Mesendoderm (in vitro differentiated cells): ENCODE measurements around the gene HINFP.

Experiments
- DNase-seq: peaks from one replicate; pipeline ENCODE4 v3.0.0; 2013
- H2AK5ac ChIP-seq: 2 replicates; pipeline ENCODE4 v1.6.1; 2013; ENCODE audit warnings: low read length, inconsistent platforms
- H2BK120ac ChIP-seq: 2 replicates; pipeline ENCODE4 v1.6.1; 2013; ENCODE audit warnings: low read depth, mild to moderate bottlenecking, low read length, moderate library complexity, mixed read lengths
- H2BK15ac ChIP-seq: replicated peaks from 2 replicates; pipeline ENCODE4 v1.6.1; 2013; ENCODE audit warnings: low read depth, mild to moderate bottlenecking, moderate library complexity
- H2BK5ac ChIP-seq: 2 replicates; pipeline ENCODE4 v1.6.1; 2013; ENCODE audit warnings: low read length, inconsistent platforms
- H3K18ac ChIP-seq: 2 replicates; pipeline ENCODE4 v1.6.1; 2013; ENCODE audit warnings: mild to moderate bottlenecking, low read length, mixed read lengths
- H3K23ac ChIP-seq: one replicate; pipeline ENCODE4 v1.6.1; 2013; ENCODE audit warnings: low read length
- H3K27ac ChIP-seq: 2 replicates; pipeline ENCODE4 v1.5.1; 2013; ENCODE audit warnings: low read depth, mild to moderate bottlenecking, inconsistent platforms, low read length, moderate library complexity
- H3K27me3 ChIP-seq: 2 replicates; pipeline ENCODE4 v1.6.1; 2013; ENCODE audit warnings: low read length, control low read depth, mild to moderate bottlenecking, inconsistent platforms; ENCODE audit not compliant: insufficient read depth, poor library complexity
- H3K36me3 ChIP-seq: 2 replicates; pipeline ENCODE4 v1.6.1; 2013; ENCODE audit warnings: low read length, inconsistent platforms; ENCODE audit not compliant: control insufficient read depth, insufficient read depth
- H3K4ac ChIP-seq: one replicate; pipeline ENCODE4 v1.6.1; 2013; ENCODE audit warnings: low read depth, mild to moderate bottlenecking, low read length, moderate library complexity
- H3K4me1 ChIP-seq: 2 replicates; pipeline ENCODE4 v1.6.1; 2013; ENCODE audit warnings: low read depth, low read length, inconsistent platforms; ENCODE audit not compliant: control insufficient read depth
- H3K4me2 ChIP-seq: 2 replicates; pipeline ENCODE4 v1.6.1; 2013; ENCODE audit warnings: low read length
- H3K4me3 ChIP-seq: 2 replicates; pipeline ENCODE4 v1.5.1; 2013; ENCODE audit warnings: mild to moderate bottlenecking, low read length
- H3K56ac ChIP-seq: one replicate; pipeline ENCODE4 v1.6.1; 2013; ENCODE audit warnings: low read length
- H3K79me1 ChIP-seq: 2 replicates; pipeline ENCODE4 v1.6.1; 2013; ENCODE audit warnings: low read length, inconsistent platforms
- H3K79me2 ChIP-seq: 2 replicates; pipeline ENCODE4 v1.6.1; 2013; ENCODE audit warnings: mild to moderate bottlenecking, low read length; ENCODE audit not compliant: control insufficient read depth, insufficient read depth
- H3K9ac ChIP-seq: 2 replicates; pipeline ENCODE4 v1.6.1; 2013; ENCODE audit warnings: low read length, inconsistent platforms
- H4K5ac ChIP-seq: one replicate; pipeline ENCODE4 v1.6.1; 2013; ENCODE audit warnings: low read length
- H4K8ac ChIP-seq: one replicate; pipeline ENCODE4 v1.6.1; 2013; ENCODE audit warnings: low read depth, mild to moderate bottlenecking, control low read depth, low read length, moderate library complexity
- WGBS: extraction: QIAGEN DNeasy Blood & Tissue Kit; methylation state at CpG from one replicate; pipeline ENCODE4 v1.1.7; 2013; ENCODE audit warnings: low lambda C conversion rate, missing lambda C conversion rate; ENCODE audit not compliant: insufficient coverage; ENCODE audit errors: extremely low coverage; 5-methylcytosine and 5-hydroxymethylcytosine counted together

The HINFP gene

DNA sequence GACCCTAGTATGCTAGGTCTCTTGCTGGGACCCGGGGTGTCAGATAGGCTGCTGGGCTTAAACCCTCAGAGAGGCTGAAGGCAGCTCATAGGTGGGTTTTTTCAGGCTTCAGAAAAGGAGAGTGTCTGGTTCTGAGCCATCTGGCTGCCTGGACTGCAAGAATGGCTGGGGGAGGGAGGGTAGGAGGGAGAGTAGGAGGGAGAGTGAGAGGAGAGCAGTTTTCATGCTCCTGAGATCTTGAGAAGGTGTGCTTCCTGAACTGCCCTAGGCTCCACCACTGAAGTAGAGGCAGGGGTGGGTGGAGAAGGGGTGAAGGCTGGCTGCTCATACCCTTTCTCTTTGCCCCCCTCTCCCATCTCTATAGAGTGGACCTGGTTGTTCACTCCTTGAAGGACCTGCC, 32.1 kb upstream of the HINFP start:
- DNase-seq: no peak
- Histone ChIP-seq H3K9ac (no peak overlapping the region), H3K36me3 (peaks cover 6% of the 10 kb centered on the region)

DNA sequence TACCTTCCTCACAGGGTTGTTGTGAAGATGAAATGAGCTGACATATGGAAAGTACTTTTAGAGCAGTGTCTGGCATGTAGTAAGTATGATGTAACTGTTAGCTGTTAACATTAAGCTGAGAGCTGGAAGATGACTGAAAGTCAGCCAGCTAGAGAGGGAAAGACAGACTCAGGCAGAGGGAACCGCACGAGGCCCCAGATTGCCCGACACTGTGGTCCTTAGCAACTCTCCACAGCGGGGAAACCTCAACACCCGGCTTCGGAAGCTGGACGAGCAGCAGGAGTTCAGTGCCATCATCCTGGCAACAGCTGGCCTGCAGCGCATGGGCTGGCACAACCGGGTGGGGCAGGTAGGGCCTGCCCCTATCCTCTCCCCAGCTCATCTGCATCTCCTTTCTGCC, 30.2 kb upstream of the HINFP start:
- DNase-seq: no peak
- no CpG with 5 or more reads among the region's 9 CpGs for WGBS

More for the DNA sequence above, 32.1 kb upstream of the HINFP start:
- Histone ChIP-seq H2BK5ac (no peak overlapping the region), H3K18ac (no peak overlapping the region), H3K27me3 (no peaks in the 10 kb centered on the region), H3K79me2 (peaks cover 28% of the 10 kb centered on the region), H2AK5ac (no peak overlapping the region), H3K23ac (no peak overlapping the region), H3K4me1 (peaks cover 8% of the 10 kb centered on the region), H3K79me1 (peaks cover 18% of the 10 kb centered on the region), H3K4me2 (no peak overlapping the region), H2BK120ac (no peak overlapping the region), H3K56ac (peak overlapping the region; percentile 2), H3K4ac (no peak overlapping the region), H4K8ac (no peak overlapping the region), H3K27ac (no peak overlapping the region), H2BK15ac (no peak overlapping the region), H3K4me3 (no peak overlapping the region), H4K5ac (no peak overlapping the region)
- no CpG with 5 or more reads among the region's 1 CpG for WGBS

DNA sequence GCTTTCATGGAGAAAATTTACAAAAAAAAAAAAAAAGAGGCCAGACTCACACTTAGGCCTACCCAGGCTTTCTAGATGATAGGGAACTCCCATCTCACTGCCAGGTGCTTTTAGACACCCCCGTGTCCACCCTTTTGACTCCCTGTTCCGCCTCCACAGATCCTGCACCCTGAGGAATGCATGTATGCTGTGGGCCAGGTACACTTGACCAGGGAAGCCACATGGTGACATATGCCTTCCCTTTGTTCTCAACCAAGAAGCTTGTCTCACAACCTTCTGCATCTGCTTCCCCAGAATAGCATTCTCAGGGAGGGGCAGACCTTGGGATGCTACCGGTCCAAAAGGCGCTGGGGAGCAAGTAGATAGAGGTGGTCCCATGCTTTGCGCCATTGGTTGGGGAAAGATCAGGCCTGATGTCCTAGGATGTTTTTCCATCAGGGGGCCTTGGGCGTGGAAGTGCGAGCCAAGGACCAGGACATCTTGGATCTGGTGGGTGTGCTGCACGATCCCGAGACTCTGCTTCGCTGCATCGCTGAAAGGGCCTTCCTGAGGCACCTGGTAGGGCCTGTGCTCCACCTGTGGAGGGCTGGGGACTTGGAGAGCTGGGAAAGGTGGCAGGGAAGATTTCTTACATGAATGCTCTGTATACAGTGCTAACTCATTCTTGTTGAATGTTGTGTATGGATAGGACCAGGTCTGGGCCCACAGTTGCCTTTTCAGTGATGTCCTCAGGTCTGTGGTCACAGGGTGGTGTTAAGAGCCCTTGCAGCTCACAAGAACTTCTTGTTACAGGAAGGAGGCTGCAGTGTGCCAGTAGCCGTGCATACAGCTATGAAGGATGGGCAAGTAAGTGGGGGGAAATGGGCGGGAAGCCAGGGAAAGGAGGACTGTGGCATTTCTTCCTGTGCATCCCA, 29.2 kb upstream of the HINFP start:
- H3K4me2 ChIP-seq: peak overlapping the region; percentile 99
- no peak overlapping the region for H2AK5ac ChIP-seq
- H3K18ac ChIP-seq: no peak overlapping the region
- H4K5ac ChIP-seq: no peak overlapping the region
- H2BK120ac ChIP-seq: no peak overlapping the region
- H3K4ac ChIP-seq: no peak overlapping the region
- peak overlapping the region; percentile 82 for H3K56ac ChIP-seq
- no peak overlapping the region for H4K8ac ChIP-seq
- H3K9ac ChIP-seq: peak overlapping the region; percentile 100
- DNase-seq: no peak
- H2BK15ac ChIP-seq: no peak overlapping the region
- no peak overlapping the region for H3K27ac ChIP-seq
- H3K79me2 ChIP-seq: peaks cover 29% of the 10 kb centered on the region
- peaks cover 4% of the 10 kb centered on the region for H3K4me1 ChIP-seq
- peaks cover 8% of the 10 kb centered on the region for H3K36me3 ChIP-seq
- H3K27me3 ChIP-seq: no peaks in the 10 kb centered on the region
- WGBS: no CpG with 5 or more reads among the region's 13 CpGs
- H3K4me3 ChIP-seq: no peak overlapping the region
- H3K23ac ChIP-seq: no peak overlapping the region
- peaks cover 12% of the 10 kb centered on the region for H3K79me1 ChIP-seq
- H2BK5ac ChIP-seq: no peak overlapping the region

More for the DNA sequence above, 30.2 kb upstream of the HINFP start:
- no peak overlapping the region for H3K4me2 ChIP-seq
- H3K36me3 ChIP-seq: peaks cover 6% of the 10 kb centered on the region
- no peak overlapping the region for H4K5ac ChIP-seq
- no peak overlapping the region for H3K4ac ChIP-seq
- peaks cover 12% of the 10 kb centered on the region for H3K79me1 ChIP-seq
- no peak overlapping the region for H3K9ac ChIP-seq
- H3K18ac ChIP-seq: no peak overlapping the region
- H3K4me3 ChIP-seq: no peak overlapping the region
- peaks cover 29% of the 10 kb centered on the region for H3K79me2 ChIP-seq
- H2BK120ac ChIP-seq: no peak overlapping the region
- H3K56ac ChIP-seq: no peak overlapping the region
- no peak overlapping the region for H3K23ac ChIP-seq
- no peaks in the 10 kb centered on the region for H3K27me3 ChIP-seq
- H3K4me1 ChIP-seq: peaks cover 4% of the 10 kb centered on the region
- H3K27ac ChIP-seq: no peak overlapping the region
- H2AK5ac ChIP-seq: no peak overlapping the region
- H2BK5ac ChIP-seq: no peak overlapping the region
- no peak overlapping the region for H2BK15ac ChIP-seq
- H4K8ac ChIP-seq: no peak overlapping the region

DNA sequence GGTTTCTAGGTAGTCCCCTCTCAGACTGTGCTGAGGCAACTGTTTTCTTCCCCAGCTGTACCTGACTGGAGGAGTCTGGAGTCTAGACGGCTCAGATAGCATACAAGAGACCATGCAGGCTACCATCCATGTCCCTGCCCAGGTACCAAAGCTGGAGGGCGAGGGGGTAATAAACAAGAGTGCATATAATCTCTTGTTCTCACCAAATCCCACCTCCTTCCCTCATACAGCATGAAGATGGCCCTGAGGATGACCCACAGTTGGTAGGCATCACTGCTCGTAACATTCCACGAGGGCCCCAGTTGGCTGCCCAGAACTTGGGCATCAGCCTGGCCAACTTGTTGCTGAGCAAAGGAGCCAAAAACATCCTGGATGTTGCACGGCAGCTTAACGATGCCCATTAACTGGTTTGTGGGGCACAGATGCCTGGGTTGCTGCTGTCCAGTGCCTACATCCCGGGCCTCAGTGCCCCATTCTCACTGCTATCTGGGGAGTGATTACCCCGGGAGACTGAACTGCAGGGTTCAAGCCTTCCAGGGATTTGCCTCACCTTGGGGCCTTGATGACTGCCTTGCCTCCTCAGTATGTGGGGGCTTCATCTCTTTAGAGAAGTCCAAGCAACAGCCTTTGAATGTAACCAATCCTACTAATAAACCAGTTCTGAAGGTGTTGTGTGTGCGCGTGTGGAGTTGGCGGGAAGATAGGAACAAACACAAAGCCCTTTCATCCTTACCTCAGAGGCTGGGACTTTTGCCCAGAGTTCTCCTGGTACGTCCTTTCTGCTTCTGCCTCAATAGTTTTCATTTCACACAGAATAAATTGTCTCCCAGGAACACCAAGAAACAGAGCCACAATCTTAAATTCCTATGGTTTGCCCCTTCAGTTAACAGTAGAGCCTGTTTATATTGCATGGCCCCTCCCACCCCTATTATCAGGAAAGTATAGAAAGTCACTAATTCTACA, 28.2 kb upstream of the HINFP start:
- Histone ChIP-seq H3K27ac (no peak overlapping the region), H3K23ac (no peak overlapping the region), H3K79me2 (peaks cover 29% of the 10 kb centered on the region), H3K27me3 (no peaks in the 10 kb centered on the region), H3K4ac (no peak overlapping the region), H2AK5ac (no peak overlapping the region), H2BK120ac (no peak overlapping the region), H2BK5ac (no peak overlapping the region), H3K56ac (peak overlapping the region; percentile 82), H3K79me1 (peaks cover 12% of the 10 kb centered on the region), H3K9ac (peak overlapping the region; percentile 100), H4K5ac (no peak overlapping the region), H3K4me2 (peak overlapping the region; percentile 99), H3K18ac (no peak overlapping the region), H2BK15ac (no peak overlapping the region), H3K4me3 (peak overlapping the region; percentile 99), H4K8ac (no peak overlapping the region), H3K4me1 (peaks cover 4% of the 10 kb centered on the region), H3K36me3 (peaks cover 10% of the 10 kb centered on the region)
- WGBS: no CpG with 5 or more reads among the region's 12 CpGs
- no peak for DNase-seq

DNA sequence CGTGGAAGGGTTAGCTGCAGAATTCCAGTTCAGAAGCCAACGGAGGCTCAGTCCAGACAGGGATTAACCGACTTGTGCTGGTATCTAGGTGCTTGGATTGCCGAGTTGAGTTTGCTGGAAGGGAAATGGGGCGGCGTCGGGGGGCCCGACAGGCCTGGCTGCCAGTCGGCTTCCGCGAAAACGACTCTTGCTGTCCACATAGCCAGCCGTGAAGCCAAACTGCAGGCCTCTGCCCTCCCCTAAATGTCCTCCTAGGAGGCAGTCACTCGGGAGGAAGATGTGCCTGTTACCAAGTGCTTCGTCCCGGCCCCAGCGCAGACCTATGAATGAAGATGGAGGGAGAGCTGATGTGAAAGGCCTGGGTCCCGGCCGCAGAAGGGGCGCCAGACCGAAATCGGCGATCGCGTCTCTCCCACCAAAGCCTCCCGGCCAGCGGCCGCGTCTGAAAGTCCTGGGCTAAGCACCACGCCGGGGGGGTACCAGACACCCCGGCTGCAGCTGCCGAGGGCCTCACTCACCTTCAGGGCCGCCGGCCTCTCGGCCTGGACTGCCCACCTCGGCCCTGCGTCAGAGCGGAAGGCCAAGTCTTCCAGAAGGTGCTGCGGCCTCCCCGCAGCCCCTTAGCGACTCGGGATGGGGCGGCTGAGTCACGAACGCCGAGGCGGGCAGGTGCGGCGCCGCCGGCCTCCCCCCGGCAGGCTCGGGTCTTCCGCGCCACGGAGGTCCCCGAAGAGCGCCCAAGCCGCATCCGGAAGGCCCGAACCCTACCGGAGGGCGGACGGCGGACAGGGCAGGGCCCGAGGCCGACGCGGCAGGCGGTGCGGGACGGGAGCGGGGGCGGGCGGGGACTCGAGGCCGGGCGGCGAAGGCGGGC, 27.2 kb upstream of the HINFP start:
- Histone ChIP-seq H3K18ac (peak overlapping the region; percentile 93), H4K5ac (no peak overlapping the region), H4K8ac (no peak overlapping the region), H3K56ac (peak overlapping the region; percentile 100), H3K79me1 (peaks cover 12% of the 10 kb centered on the region), H3K4me1 (peaks cover 4% of the 10 kb centered on the region), H2BK120ac (peak overlapping the region; percentile 32), H2BK15ac (no peak overlapping the region), H2BK5ac (no peak overlapping the region), H3K27me3 (no peaks in the 10 kb centered on the region), H3K27ac (peak overlapping the region; percentile 85), H3K4me2 (peak overlapping the region; percentile 99), H3K23ac (no peak overlapping the region), H3K79me2 (peaks cover 29% of the 10 kb centered on the region), H3K4me3 (peak overlapping the region; percentile 99), H2AK5ac (no peak overlapping the region), H3K4ac (peak overlapping the region; percentile 41), H3K9ac (peak overlapping the region; percentile 100), H3K36me3 (peaks cover 10% of the 10 kb centered on the region)
- no peak for DNase-seq
- no CpG with 5 or more reads among the region's 81 CpGs for WGBS
